Fibroblast of pulmonary artery (primary cell): ENCODE measurements around the gene DCLK3.

ENCODE experiments used
- DNase-seq: peaks from one replicate; pipeline ENCODE4 v3.0.0-alpha.2; 2010; ENCODE audit warnings: low read depth
- H3K4me3 ChIP-seq: replicated peaks from 2 replicates; pipeline ENCODE4 v1.5.1; 2011; ENCODE audit warnings: low read depth, mild to moderate bottlenecking, control low read depth, low read length, moderate library complexity
- CTCF ChIP-seq: IDR thresholded peaks from 2 replicates; pipeline ENCODE4 v1.5.1; 2011; ENCODE audit warnings: mild to moderate bottlenecking, control low read depth, low read length, inconsistent platforms; ENCODE audit errors: missing control alignments

DCLK3 gene

GRCh38 chr3:36680952-36681351 lies 83.4 kb downstream of the DCLK3 start:
- DNase-seq, result peak; percentile 27
- no peak for TF ChIP-seq CTCF
- no peak overlapping the region for H3K4me3 ChIP-seq

GRCh38 chr3:36679384-36680200 lies 84.8 kb downstream of the DCLK3 start:
- no peak for TF ChIP-seq CTCF
- DNase-seq, result peak; percentile 89
- H3K4me3 ChIP-seq, result no peak overlapping the region

- TF ChIP-seq CTCF, result no peak
- peak; percentile 49 for DNase-seq
- H3K4me3 ChIP-seq, result no peak overlapping the region
Measured at GRCh38 chr3:36678216-36679013, 85.9 kb downstream of the DCLK3 start.

GRCh38 chr3:36677331-36678007 lies 86.9 kb downstream of the DCLK3 start:
- TF ChIP-seq CTCF, result no peak
- no peak overlapping the region for H3K4me3 ChIP-seq
- DNase-seq, result peak; percentile 75

- no peak overlapping the region for H3K4me3 ChIP-seq
- TF ChIP-seq CTCF, result no peak
- DNase-seq, result no peak
Measured at GRCh38 chr3:36674816-36675215, 89.5 kb downstream of the DCLK3 start.

- no peak overlapping the region for H3K4me3 ChIP-seq
- no peak for TF ChIP-seq CTCF
- no peak for DNase-seq
Measured at GRCh38 chr3:36669764-36670163, 94.6 kb downstream of the DCLK3 start.
